DOHH2 (cell line): ENCODE results near the gene LMTK2.

Experiments
- H3F3A ChIP-seq: fragments of 200-600 bp; sonication (generic), shearing (Covaris generic); 2 replicates; pipeline ENCODE4 v1.6.0; 2016; ENCODE audit warnings: antibody characterized with exemption, mild to moderate bottlenecking; ENCODE audit not compliant: control insufficient read depth, insufficient read depth
- H3K27ac ChIP-seq: fragments of 200-600 bp; sonication (generic); 2 replicates; pipeline ENCODE4 v1.5.1; 2014; ENCODE audit warnings: low read depth, mild to moderate bottlenecking, low read length, moderate library complexity
- H3K27me3 ChIP-seq: fragments of 200-600 bp; sonication (generic); 2 replicates; pipeline ENCODE4 v1.6.1; 2014; ENCODE audit warnings: mild to moderate bottlenecking, low read length, mixed read lengths; ENCODE audit not compliant: control insufficient read depth
- H3K36me3 ChIP-seq: fragments of 200-600 bp; sonication (generic); 2 replicates; pipeline ENCODE4 v1.6.1; 2014; ENCODE audit warnings: mild to moderate bottlenecking, low read length, moderate library complexity, mixed read lengths; ENCODE audit not compliant: control insufficient read depth
- H3K4me1 ChIP-seq: fragments of 200-600 bp; sonication (generic); 2 replicates; pipeline ENCODE4 v1.6.1; 2014; ENCODE audit warnings: mild to moderate bottlenecking, low read length, mixed read lengths; ENCODE audit not compliant: control insufficient read depth
- H3K4me2 ChIP-seq: fragments of 200-600 bp; sonication (generic); 2 replicates; pipeline ENCODE4 v1.6.0; 2014; ENCODE audit warnings: mild to moderate bottlenecking, low read length, moderate library complexity
- H3K4me3 ChIP-seq: fragments of 200-600 bp; sonication (generic); 2 replicates; pipeline ENCODE4 v1.5.1; 2014; ENCODE audit warnings: mild to moderate bottlenecking, low read length, mixed read lengths
- H3K79me2 ChIP-seq: fragments of 200-600 bp; sonication (generic); 2 replicates; pipeline ENCODE4 v1.6.1; 2014; ENCODE audit warnings: mild to moderate bottlenecking, low read length, mixed read lengths; ENCODE audit not compliant: control insufficient read depth
- H3K9me2 ChIP-seq: fragments of 200-600 bp; sonication (generic); replicated peaks from 2 replicates; pipeline ENCODE4 v1.6.1; 2014; ENCODE audit warnings: mild to moderate bottlenecking, low read length, mixed read lengths; ENCODE audit not compliant: control insufficient read depth
- H3K9me3 ChIP-seq: fragments of 200-600 bp; sonication (generic); 2 replicates; pipeline ENCODE4 v1.6.1; 2014; ENCODE audit warnings: antibody characterized with exemption, low read length, mixed read lengths; ENCODE audit not compliant: control insufficient read depth, insufficient read depth
- H4K20me1 ChIP-seq: fragments of 200-600 bp; sonication (generic); 2 replicates; pipeline ENCODE4 v1.6.0; 2014; ENCODE audit warnings: low read depth, mild to moderate bottlenecking, antibody characterized with exemption, low read length, moderate library complexity; ENCODE audit not compliant: control insufficient read depth, insufficient read depth
- CTCF ChIP-seq: fragments of 200-600 bp; sonication (generic); IDR thresholded peaks from one replicate; pipeline ENCODE4 v1.5.1; 2014; ENCODE audit warnings: antibody characterized with exemption, mild to moderate bottlenecking, low read depth, low read length; ENCODE audit not compliant: poor library complexity, severe bottlenecking
- EZH2phosphoT487 ChIP-seq: fragments of 200-600 bp; sonication (generic); IDR thresholded peaks from 2 replicates; pipeline ENCODE4 v1.6.1; 2017; ENCODE audit warnings: borderline replicate concordance, mild to moderate bottlenecking, antibody characterized with exemption, low read length, moderate library complexity, mixed read lengths

The LMTK2 gene

GRCh38 chr7:98171449-98171848, 64.8 kb downstream of the LMTK2 start:
- Histone ChIP-seq H3K4me2 (no peak overlapping the region), H3K79me2 (no peaks in the 10 kb centered on the region), H3K4me1 (no peaks in the 10 kb centered on the region), H3K4me3 (no peak overlapping the region), H3K27ac (no peak overlapping the region), H3K36me3 (peaks cover 9% of the 10 kb centered on the region; the same call in 1 of the 2 replicates), H3K9me3 (no peaks in the 10 kb centered on the region), H3F3A (no peaks in the 10 kb centered on the region), H3K9me2 (no peaks in the 10 kb centered on the region), H4K20me1 (peaks cover 22% of the 10 kb centered on the region), H3K27me3 (no peaks in the 10 kb centered on the region)
- no peak for TF ChIP-seq CTCF
- no peak for TF ChIP-seq EZH2phosphoT487

GRCh38 chr7:98174334-98175259, 67.9 kb downstream of the LMTK2 start:
- H3K36me3 ChIP-seq: peaks cover 9% of the 10 kb centered on the region; the same call in 1 of the 2 replicates

GRCh38 chr7:98175260-98175940, 68.7 kb downstream of the LMTK2 start:
- TF ChIP-seq CTCF: no peak
- no peak for TF ChIP-seq EZH2phosphoT487
- H3K4me1 ChIP-seq: peaks cover 6% of the 10 kb centered on the region; the same call in 1 of the 2 replicates
- H3K4me3 ChIP-seq: no peak overlapping the region
- H3K27ac ChIP-seq: no peak overlapping the region
- no peak overlapping the region for H3K4me2 ChIP-seq
- H3K9me2 ChIP-seq: no peaks in the 10 kb centered on the region
- H4K20me1 ChIP-seq: 0 out of 2 replicates have a peak, but pooled peaks cover 3% of the 10 kb centered on the region
- peaks cover 9% of the 10 kb centered on the region; the same call in 1 of the 2 replicates for H3K36me3 ChIP-seq
- no peaks in the 10 kb centered on the region for H3K79me2 ChIP-seq
- no peaks in the 10 kb centered on the region for H3K27me3 ChIP-seq
- H3F3A ChIP-seq: no peaks in the 10 kb centered on the region
- H3K9me3 ChIP-seq: no peaks in the 10 kb centered on the region

More at GRCh38 chr7:98174334-98175259, 67.9 kb downstream of the LMTK2 start:
- H3K27ac ChIP-seq: no peak overlapping the region
- peaks cover 6% of the 10 kb centered on the region; the same call in 1 of the 2 replicates for H3K4me1 ChIP-seq
- TF ChIP-seq EZH2phosphoT487: no peak
- no peak for TF ChIP-seq CTCF
- no peaks in the 10 kb centered on the region for H3K9me3 ChIP-seq
- H3K9me2 ChIP-seq: no peaks in the 10 kb centered on the region
- no peak overlapping the region for H3K4me3 ChIP-seq
- no peaks in the 10 kb centered on the region for H3K79me2 ChIP-seq
- H3K27me3 ChIP-seq: no peaks in the 10 kb centered on the region
- H4K20me1 ChIP-seq: 0 out of 2 replicates have a peak, but pooled peaks cover 7% of the 10 kb centered on the region
- no peak overlapping the region for H3K4me2 ChIP-seq
- no peaks in the 10 kb centered on the region for H3F3A ChIP-seq
